Effector memory CD4-positive, alpha-beta T cell (primary cell): ENCODE data around the gene RIN2.

ENCODE experiments used
- DNase-seq, 3 donors: peaks; one replicate each; pipeline ENCODE4 v3.0.0-alpha.2; 2020
- H3K27ac ChIP-seq: 2 replicates; pipeline ENCODE4 v1.7.0; 2013; ENCODE audit warnings: mild to moderate bottlenecking, low read length, moderate library complexity; ENCODE audit not compliant: insufficient read depth, poor library complexity, severe bottlenecking
- H3K27me3 ChIP-seq: replicated peaks from 2 replicates; pipeline ENCODE4 v1.7.0; 2013; ENCODE audit warnings: mild to moderate bottlenecking, low read length; ENCODE audit not compliant: insufficient read depth, control insufficient read depth, poor library complexity, severe bottlenecking
- H3K36me3 ChIP-seq: 2 replicates; pipeline ENCODE4 v1.7.0; 2013; ENCODE audit warnings: mild to moderate bottlenecking, low read length, moderate library complexity; ENCODE audit not compliant: control insufficient read depth, insufficient read depth
- H3K4me1 ChIP-seq: 2 replicates; pipeline ENCODE4 v1.7.0; 2013; ENCODE audit warnings: low read length, mild to moderate bottlenecking; ENCODE audit not compliant: control insufficient read depth, insufficient read depth, poor library complexity, severe bottlenecking
- H3K4me3 ChIP-seq: 2 replicates; pipeline ENCODE4 v1.7.0; 2013; ENCODE audit warnings: low read length, low read depth, mild to moderate bottlenecking; ENCODE audit not compliant: insufficient read depth, poor library complexity, severe bottlenecking
- H3K9me3 ChIP-seq: 2 replicates; pipeline ENCODE4 v1.7.0; 2013; ENCODE audit warnings: mild to moderate bottlenecking, low read length, moderate library complexity; ENCODE audit not compliant: control insufficient read depth
- total RNA-seq, 3 donors: gene quantifications; one replicate each; lab custom pipeline; 2026; lab: John Stamatoyannopoulos, UW

The RIN2 gene
- total RNA-seq, result 0 to 0.19 (median 0.09) reads per million in 3 donors

GRCh38 chr20:19758133-19758500 is at the start of gene RIN2:
RIN2 (plus strand) TSS chr20:19758258; CDS start chr20:19889602, 131,344 bp downstream.
- Histone ChIP-seq H3K27me3 (no peaks in the 10 kb centered on the region), H3K4me1 (no peaks in the 10 kb centered on the region)

GRCh38 chr20:19709635-19710335 is 48.3 kb upstream of the RIN2 start:
- H3K36me3 ChIP-seq, result no peaks in the 10 kb centered on the region
- no peak overlapping the region for H3K4me3 ChIP-seq
- H3K9me3 ChIP-seq, result no peaks in the 10 kb centered on the region
- no peaks in the 10 kb centered on the region for H3K27me3 ChIP-seq
- no peaks in the 10 kb centered on the region for H3K4me1 ChIP-seq
- DNase-seq, result no peak
- no peak overlapping the region for H3K27ac ChIP-seq

More at GRCh38 chr20:19758133-19758500, at the start of gene RIN2:
- no peaks in the 10 kb centered on the region for H3K36me3 ChIP-seq
- peak within 1 kb of the TSS; percentile 25 for H3K4me3 ChIP-seq
- H3K27ac ChIP-seq, result no peak within 1 kb of the TSS
- no peak for DNase-seq
- H3K9me3 ChIP-seq, result no peaks in the 10 kb centered on the region

GRCh38 chr20:19710336-19711120 is 47.5 kb upstream of the RIN2 start:
- H3K27me3 ChIP-seq, result no peaks in the 10 kb centered on the region
- H3K4me3 ChIP-seq, result no peak overlapping the region
- DNase-seq, result no peak
- H3K4me1 ChIP-seq, result no peaks in the 10 kb centered on the region
- H3K36me3 ChIP-seq, result no peaks in the 10 kb centered on the region
- no peak overlapping the region for H3K27ac ChIP-seq
- no peaks in the 10 kb centered on the region for H3K9me3 ChIP-seq

- no peaks in the 10 kb centered on the region for H3K27me3 ChIP-seq
- DNase-seq, result no peak
- no peaks in the 10 kb centered on the region for H3K9me3 ChIP-seq
- no peaks in the 10 kb centered on the region for H3K4me1 ChIP-seq
- no peaks in the 10 kb centered on the region for H3K36me3 ChIP-seq
- no peak overlapping the region for H3K4me3 ChIP-seq
- H3K27ac ChIP-seq, result no peak overlapping the region
These were observed 46.9 kb upstream of the RIN2 start for GRCh38 chr20:19711126-19711525.

- Histone ChIP-seq H3K4me3 (no peak overlapping the region), H3K4me1 (no peaks in the 10 kb centered on the region), H3K27ac (no peak overlapping the region), H3K27me3 (no peaks in the 10 kb centered on the region), H3K36me3 (no peaks in the 10 kb centered on the region), H3K9me3 (no peaks in the 10 kb centered on the region)
- no peak for DNase-seq
These were observed 45.3 kb upstream of the RIN2 start for GRCh38 chr20:19712721-19713260.

GRCh38 chr20:19713822-19714578 is 44.1 kb upstream of the RIN2 start:
- DNase-seq, result no peak
- no peaks in the 10 kb centered on the region for H3K4me1 ChIP-seq
- H3K27ac ChIP-seq, result no peak overlapping the region
- no peaks in the 10 kb centered on the region for H3K36me3 ChIP-seq
- no peaks in the 10 kb centered on the region for H3K9me3 ChIP-seq
- no peaks in the 10 kb centered on the region for H3K27me3 ChIP-seq
- no peak overlapping the region for H3K4me3 ChIP-seq

GRCh38 chr20:19714579-19714840 is 43.5 kb upstream of the RIN2 start:
- Histone ChIP-seq H3K36me3 (no peaks in the 10 kb centered on the region), H3K4me1 (no peaks in the 10 kb centered on the region), H3K27ac (no peak overlapping the region), H3K4me3 (no peak overlapping the region), H3K27me3 (no peaks in the 10 kb centered on the region), H3K9me3 (no peaks in the 10 kb centered on the region)
- DNase-seq, result no peak

- no peaks in the 10 kb centered on the region for H3K36me3 ChIP-seq
- H3K4me3 ChIP-seq, result no peak overlapping the region
- H3K27me3 ChIP-seq, result no peaks in the 10 kb centered on the region
- no peaks in the 10 kb centered on the region for H3K9me3 ChIP-seq
- DNase-seq, result no peak
- no peaks in the 10 kb centered on the region for H3K4me1 ChIP-seq
- H3K27ac ChIP-seq, result no peak overlapping the region
These were observed 42.1 kb upstream of the RIN2 start for GRCh38 chr20:19715986-19716385.

GRCh38 chr20:19718880-19719279 is 39.2 kb upstream of the RIN2 start:
- no peak overlapping the region for H3K27ac ChIP-seq
- no peaks in the 10 kb centered on the region for H3K36me3 ChIP-seq
- no peaks in the 10 kb centered on the region for H3K4me1 ChIP-seq
- no peaks in the 10 kb centered on the region for H3K27me3 ChIP-seq
- H3K4me3 ChIP-seq, result no peak overlapping the region
- H3K9me3 ChIP-seq, result no peaks in the 10 kb centered on the region
- DNase-seq, result no peak

- Histone ChIP-seq H3K9me3 (no peaks in the 10 kb centered on the region), H3K4me1 (no peaks in the 10 kb centered on the region), H3K36me3 (no peaks in the 10 kb centered on the region), H3K27me3 (no peaks in the 10 kb centered on the region), H3K4me3 (no peak overlapping the region), H3K27ac (no peak overlapping the region)
- DNase-seq, result no peak
These were observed 37.1 kb upstream of the RIN2 start for GRCh38 chr20:19720991-19721390.
